ENCODE data around the gene TMEM204. TPM values are rescaled to one million over a fixed set of nuclear protein-coding genes. Genes with fewer than 3 reads are reported as not detected.
A peak's percentile ranks its signal among the peaks of the same experiment; 100 is the strongest.

The TMEM204 gene
- total RNA-seq, 2 experiments from 2014 or later = 21.2 to 23.7 TPM

DNA sequence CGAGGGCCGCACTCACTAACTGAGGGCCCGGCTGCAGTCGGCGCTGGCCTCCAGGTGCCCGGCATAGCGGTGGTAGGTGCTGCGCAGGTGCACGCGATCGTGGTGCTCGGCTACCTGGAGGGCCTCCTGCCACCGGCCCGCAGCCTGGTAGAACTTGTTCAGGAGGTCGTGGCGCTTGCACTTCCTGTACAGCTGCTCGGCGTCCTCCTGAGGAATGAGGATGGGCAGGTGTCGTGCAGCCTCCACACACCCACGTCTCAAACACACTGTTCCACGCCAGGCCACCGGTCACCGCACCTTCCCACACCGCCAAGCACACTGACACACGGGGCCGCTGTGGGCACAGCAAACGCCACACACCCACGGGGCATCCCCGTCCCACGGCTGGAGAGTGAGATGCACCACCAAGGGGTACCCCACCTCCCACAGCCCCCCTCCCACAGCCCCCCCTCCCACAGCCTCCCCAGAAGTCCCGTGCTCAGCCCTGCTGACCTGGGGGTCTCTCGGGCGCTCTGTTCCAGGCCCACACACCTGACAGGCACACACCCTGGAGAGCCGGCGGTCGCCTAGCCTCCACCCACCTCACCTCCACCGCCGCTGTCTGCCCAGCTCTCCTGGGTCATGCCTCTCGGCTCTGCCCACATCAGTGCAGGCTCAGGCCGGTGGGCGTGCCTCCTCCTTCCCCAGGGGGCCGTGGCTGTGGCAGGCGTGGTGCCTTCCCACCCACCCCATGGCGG lies 7.4 kb upstream of the TMEM204 start:
- DNase-seq = no peak
- Mint-ChIP-seq H3K27me3 (no peaks in the 10 kb centered on the region), H3K36me3 (no peaks in the 10 kb centered on the region), H3K4me1 (peaks cover 14% of the 10 kb centered on the region), H3K4me3 (peak overlapping the region; percentile 78), H3K9me3 (no peaks in the 10 kb centered on the region), H3K27ac (peak overlapping the region; percentile 42)

DNA sequence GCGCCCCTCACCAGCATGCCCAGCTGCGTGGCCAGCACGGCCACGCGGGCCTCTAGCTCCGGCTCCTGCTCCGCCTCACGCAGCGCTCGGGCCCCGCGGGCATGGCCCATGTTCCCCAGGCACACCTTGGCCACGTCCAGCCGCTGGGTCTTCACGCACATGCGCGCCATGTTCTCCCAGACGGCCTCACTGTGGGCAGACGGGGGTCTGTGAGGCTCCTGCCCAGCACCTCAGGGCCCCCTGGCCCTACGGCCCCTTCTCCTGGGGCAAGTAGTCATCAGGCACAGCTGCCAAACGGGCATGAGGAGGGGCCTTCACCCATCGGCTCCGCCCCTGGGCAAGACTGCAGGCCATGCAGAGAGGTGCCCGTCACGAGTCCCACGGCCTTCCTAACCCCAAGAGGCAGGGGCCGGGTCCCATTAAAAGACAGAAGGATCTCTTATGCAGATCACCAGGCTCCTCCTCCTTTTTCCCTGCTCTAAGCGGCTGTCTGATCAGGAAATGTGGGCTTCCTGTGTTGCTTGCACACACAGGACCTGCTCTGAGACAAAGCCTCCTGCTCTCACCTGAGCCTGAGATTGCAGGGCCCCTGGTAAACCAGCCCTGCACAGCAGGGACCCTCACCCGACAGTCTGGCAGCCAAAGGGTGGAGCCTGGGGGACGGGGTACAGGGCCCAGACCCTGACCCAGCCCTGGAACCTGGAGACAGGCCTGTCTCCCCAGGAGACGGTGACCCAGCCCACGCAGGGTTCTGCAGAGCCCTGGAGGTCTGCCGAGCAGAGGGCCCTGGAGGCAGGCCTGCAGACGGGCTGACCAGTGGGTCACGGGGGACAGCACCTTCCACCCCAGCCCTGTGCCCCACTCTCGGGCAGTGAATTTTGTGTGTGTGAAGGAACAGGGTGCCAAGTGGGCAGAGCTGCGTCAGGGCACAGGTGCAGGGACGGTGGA lies 6.6 kb upstream of the TMEM204 start:
- no peaks in the 10 kb centered on the region for H3K36me3 Mint-ChIP-seq
- no peak for DNase-seq
- H3K9me3 Mint-ChIP-seq = no peaks in the 10 kb centered on the region
- H3K27ac Mint-ChIP-seq = peak overlapping the region; percentile 25
- H3K4me1 Mint-ChIP-seq = peaks cover 14% of the 10 kb centered on the region
- no peaks in the 10 kb centered on the region for H3K27me3 Mint-ChIP-seq
- peak overlapping the region; percentile 78 for H3K4me3 Mint-ChIP-seq

DNA sequence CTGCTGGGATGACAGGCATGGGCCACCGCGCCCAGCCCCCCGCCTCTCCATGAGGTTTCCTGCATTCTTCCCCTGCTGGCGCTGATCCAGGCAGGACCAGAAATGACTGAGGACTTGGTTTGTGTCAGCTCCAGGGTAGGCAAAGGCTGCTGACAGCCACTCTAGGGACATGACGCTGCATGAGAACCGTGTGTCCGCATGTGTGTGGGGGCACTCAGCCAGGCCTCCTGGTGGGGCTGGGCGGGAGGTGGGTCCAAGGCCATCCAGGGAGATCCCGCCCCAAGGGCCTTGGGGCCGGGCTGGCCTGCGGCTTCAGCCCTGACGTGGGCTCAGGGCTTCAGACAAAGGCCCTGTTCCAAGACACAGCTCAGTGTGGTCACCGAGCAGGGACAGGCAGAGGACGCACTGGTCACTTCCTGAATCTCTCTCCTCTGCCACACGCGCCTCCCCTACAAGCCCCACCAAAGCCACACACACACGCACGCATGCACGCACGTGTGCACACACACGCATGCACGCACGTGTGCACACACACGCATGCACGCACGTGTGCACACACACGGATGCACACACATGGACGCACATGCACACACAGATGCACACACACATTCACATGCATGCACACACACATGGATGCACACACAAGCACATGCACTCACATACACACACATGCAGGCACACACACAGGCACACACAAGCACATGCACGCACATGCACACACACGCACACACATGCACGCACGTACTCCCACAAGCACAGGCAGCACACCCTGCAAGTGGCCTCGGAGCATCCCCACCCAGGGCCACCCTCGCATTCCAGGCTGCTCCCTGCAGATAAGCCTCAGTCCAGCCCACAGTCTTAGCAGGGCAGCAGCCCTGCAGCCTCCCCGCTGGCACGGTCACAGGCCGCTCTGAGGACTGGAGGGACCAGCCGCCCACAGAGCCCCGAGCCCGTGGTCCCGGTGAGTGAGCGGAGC lies 5.3 kb upstream of the TMEM204 start:
- Mint-ChIP-seq H3K27ac (no peak overlapping the region), H3K27me3 (no peaks in the 10 kb centered on the region), H3K36me3 (no peaks in the 10 kb centered on the region), H3K9me3 (no peaks in the 10 kb centered on the region), H3K4me3 (no peak overlapping the region), H3K4me1 (peaks cover 19% of the 10 kb centered on the region)
- no peak for DNase-seq

DNA sequence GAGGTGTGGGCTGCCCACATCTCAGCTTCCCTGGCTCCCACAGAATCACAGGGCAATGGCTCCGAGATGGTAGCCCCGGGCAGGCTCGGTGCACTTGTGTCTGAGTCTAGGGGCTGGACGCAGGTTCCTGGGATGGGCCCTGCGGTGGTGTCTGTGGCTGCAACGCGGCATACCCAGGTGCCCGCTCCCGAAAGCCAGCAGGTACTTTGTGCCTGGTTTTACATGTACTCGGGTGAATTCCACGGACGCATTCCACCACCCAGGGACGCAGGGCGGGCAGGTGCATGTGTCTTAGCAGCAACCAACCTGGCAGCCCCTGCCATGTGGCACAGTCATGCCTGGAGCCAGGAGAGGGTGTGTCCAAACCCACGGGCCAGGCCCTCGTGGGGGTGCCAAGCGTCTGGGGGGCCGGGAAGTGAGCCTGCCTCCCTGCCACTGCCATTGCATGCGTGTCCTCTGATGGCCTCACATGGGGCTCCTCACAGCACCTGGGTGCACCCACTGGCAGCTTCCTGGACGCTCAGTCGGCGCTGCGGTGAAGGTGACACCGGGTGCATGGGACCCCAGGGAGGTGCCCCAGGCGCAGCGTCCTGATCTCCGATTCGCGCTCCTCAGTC lies 4.4 kb upstream of the TMEM204 start:
- Mint-ChIP-seq H3K27ac (no peak overlapping the region), H3K4me1 (peaks cover 19% of the 10 kb centered on the region), H3K9me3 (no peaks in the 10 kb centered on the region), H3K27me3 (no peaks in the 10 kb centered on the region), H3K4me3 (no peak overlapping the region), H3K36me3 (no peaks in the 10 kb centered on the region)
- no peak for DNase-seq

DNA sequence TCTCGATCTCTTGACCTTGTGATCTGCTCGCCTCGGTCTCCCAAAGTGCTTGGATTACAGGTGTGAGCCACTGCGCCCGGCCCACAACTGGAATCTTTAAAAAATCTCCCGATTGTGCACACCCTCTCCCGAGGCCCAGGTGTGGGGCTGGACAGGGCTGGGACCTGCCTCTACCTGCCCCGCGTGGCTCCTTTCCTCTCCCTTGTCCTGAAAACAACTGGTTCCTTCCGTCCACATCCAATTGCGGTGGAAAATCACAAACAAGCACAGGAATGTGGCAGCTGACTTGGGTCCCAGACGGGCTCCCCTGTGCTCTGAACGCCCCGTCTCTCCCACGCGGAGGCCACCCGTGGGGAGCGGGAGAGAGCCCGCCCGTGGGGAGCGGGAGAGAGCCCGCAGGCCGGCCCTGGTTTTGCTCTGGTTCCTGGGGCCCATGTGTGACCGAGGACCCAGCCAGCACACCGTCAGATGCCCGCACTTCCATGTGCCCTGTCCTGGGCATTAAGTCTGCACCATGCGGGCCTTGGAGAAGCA lies 3.0 kb upstream of the TMEM204 start:
- no peak for DNase-seq
- no peak overlapping the region for H3K4me3 Mint-ChIP-seq
- no peaks in the 10 kb centered on the region for H3K27me3 Mint-ChIP-seq
- peaks cover 10% of the 10 kb centered on the region for H3K36me3 Mint-ChIP-seq
- H3K4me1 Mint-ChIP-seq = peaks cover 18% of the 10 kb centered on the region
- H3K9me3 Mint-ChIP-seq = no peaks in the 10 kb centered on the region
- no peak overlapping the region for H3K27ac Mint-ChIP-seq

DNA sequence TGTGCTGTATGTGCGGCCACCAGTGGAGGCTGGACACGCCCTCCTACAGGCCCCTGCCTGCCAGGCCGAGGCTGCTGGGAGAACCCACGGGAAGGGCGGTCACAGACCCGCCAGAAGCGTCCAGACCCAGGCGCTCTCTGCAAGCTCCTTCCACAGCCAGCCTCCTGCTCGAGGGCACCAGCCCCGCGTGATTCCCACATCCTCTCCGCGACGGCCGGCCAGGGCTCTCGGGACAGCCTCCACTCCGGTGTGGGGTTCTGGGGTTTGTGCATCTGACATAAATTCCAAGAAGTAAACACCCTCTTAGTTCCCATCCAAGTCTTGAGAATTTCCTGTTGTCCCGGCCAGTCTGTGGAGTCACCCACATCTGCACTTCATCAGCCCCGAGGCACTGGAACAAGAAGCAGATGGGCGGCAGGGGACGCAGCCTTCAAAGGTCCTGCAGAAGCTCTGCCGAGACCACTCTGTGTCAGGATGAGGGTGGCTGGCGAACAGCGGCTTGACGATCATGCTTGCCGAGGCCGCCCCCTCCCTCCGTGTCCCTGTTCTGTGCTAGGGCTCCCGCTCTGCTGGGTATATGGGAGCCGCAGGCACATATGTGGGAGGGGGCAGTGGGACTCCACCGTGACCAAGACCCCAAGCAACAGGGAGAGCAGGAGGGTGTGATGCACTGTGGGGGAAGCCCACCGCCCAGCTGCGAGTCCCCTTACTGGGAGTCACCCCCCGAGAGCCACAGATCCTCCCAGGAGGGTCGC lies 2.4 kb upstream of the TMEM204 start:
- Mint-ChIP-seq H3K36me3 (peaks cover 16% of the 10 kb centered on the region), H3K9me3 (no peaks in the 10 kb centered on the region), H3K4me1 (peaks cover 13% of the 10 kb centered on the region), H3K27me3 (no peaks in the 10 kb centered on the region), H3K4me3 (no peak overlapping the region), H3K27ac (no peak overlapping the region)
- no peak for DNase-seq

DNA sequence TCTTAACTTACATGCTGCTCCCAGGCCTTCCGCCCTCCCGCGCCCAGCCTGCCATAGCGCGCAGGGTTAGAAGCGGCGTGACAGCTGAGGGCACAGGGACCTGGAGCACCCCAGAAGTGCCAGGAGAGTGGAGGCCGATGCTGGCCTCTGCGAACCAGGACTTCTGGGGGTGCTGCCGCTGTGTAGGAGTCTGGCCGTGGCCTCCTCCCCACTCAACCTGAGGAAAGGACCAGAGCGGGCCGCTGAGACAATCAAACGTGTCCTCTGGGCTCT lies 1.9 kb upstream of the TMEM204 start:
- peaks cover 16% of the 10 kb centered on the region for H3K4me1 Mint-ChIP-seq
- no peaks in the 10 kb centered on the region for H3K9me3 Mint-ChIP-seq
- no peaks in the 10 kb centered on the region for H3K27me3 Mint-ChIP-seq
- peaks cover 21% of the 10 kb centered on the region for H3K36me3 Mint-ChIP-seq
- DNase-seq = no peak
- H3K27ac Mint-ChIP-seq = no peak overlapping the region
- no peak overlapping the region for H3K4me3 Mint-ChIP-seq

DNA sequence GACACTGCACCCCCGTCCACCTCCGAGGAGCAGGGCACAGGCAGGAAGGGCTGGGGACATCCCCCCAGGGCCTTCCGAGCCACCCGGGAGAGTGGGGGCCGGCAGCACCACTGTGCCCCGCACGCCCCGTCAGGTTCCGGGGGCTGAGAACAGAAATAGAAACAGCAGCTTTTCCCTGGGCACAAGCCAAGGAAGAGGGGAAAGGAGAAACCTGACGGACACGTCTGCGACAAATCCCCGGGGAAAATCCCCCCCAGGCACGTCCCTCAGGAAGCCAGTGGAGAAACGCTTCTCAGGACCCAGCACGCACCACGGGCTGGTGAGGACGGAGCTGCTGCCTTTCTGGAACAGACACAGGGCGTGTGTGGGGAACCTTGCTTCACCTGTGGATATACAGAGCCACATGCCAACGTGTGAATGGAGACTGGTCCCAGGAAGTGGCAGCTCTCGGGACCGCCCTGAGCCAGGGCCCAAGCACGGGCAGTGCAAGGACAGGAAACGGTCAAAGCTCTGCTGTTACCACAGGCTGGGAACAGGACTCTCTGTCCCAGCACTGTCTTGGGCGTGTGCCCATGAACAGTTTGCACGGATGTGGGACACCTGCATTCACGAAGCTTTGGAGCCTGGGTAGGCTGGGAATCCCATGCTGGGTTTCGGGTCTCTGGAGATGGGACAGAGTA lies 1.2 kb upstream of the TMEM204 start:
- Mint-ChIP-seq H3K27me3 (no peaks in the 10 kb centered on the region), H3K27ac (no peak overlapping the region), H3K36me3 (peaks cover 27% of the 10 kb centered on the region), H3K4me3 (peak overlapping the region; percentile 97), H3K9me3 (no peaks in the 10 kb centered on the region), H3K4me1 (peaks cover 20% of the 10 kb centered on the region)
- no peak for DNase-seq

DNA sequence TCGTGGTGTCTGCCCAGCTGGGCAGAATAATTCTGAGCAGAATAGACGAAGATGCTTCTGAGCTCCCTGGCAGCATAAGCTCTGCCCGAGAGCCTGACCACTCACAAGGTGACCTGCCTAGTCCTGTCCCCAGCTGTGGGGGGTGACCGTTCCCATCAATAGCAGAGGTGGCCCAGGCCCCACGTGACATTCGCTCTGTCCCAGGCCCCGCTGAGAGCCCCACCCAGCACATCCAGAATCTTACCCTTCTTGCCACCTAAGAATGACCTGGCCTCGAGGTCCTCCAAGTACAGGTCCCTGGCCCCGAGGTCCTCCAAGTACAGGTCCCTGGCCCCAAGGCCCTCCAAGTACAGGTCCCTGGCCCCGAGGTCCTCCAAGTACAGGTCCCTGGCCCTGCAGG lies 695 bp upstream of the TMEM204 start:
- Mint-ChIP-seq H3K4me1 (peaks cover 21% of the 10 kb centered on the region), H3K27ac (peak overlapping the region; percentile 94), H3K4me3 (peak overlapping the region; percentile 97), H3K36me3 (peaks cover 32% of the 10 kb centered on the region), H3K9me3 (no peaks in the 10 kb centered on the region), H3K27me3 (no peaks in the 10 kb centered on the region)
- no peak for DNase-seq

DNA sequence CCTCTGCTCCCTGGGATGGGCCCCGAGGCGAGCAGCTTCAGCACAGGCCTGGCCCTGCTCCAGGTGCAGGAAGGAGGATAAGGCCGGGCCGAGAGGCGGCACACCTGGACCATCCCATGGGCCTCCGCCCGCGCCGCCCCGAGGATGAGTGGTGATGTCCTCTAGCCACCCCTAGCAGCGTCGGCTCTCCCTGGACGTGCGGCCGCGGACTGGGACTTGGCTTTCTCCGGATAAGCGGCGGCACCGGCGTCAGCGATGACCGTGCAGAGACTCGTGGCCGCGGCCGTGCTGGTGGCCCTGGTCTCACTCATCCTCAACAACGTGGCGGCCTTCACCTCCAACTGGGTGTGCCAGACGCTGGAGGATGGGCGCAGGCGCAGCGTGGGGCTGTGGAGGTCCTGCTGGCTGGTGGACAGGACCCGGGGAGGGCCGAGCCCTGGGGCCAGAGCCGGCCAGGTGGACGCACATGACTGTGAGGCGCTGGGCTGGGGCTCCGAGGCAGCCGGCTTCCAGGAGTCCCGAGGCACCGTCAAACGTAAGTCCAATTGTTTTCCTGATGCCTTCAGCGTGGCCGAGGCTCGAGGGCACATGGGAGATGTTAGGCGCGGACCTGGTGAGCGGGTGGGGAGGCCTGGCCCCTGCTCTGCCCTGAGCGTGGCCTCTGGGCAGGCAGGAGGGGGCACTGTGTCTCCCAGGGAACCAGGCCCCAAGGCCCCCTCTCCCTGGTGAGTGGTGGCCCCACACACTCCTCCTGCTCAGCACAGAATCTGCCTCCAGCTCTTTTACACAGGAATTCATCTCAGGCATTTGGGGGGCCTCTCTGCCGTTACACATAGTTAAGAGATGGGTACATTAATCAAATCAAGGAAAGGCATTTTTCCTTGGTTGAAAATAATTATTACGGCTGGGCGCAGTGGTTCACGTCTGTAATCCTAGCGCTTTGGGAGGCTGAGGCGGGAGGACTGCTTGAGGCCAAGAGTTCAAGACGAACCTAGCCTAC lies 855 bp downstream of the TMEM204 start:
- H3K27me3 Mint-ChIP-seq = no peaks in the 10 kb centered on the region
- peak; percentile 44 for DNase-seq
- H3K4me3 Mint-ChIP-seq = peak overlapping the region; percentile 97
- H3K4me1 Mint-ChIP-seq = peaks cover 28% of the 10 kb centered on the region
- H3K9me3 Mint-ChIP-seq = no peaks in the 10 kb centered on the region
- peaks cover 41% of the 10 kb centered on the region for H3K36me3 Mint-ChIP-seq
- peak overlapping the region; percentile 94 for H3K27ac Mint-ChIP-seq

DNA sequence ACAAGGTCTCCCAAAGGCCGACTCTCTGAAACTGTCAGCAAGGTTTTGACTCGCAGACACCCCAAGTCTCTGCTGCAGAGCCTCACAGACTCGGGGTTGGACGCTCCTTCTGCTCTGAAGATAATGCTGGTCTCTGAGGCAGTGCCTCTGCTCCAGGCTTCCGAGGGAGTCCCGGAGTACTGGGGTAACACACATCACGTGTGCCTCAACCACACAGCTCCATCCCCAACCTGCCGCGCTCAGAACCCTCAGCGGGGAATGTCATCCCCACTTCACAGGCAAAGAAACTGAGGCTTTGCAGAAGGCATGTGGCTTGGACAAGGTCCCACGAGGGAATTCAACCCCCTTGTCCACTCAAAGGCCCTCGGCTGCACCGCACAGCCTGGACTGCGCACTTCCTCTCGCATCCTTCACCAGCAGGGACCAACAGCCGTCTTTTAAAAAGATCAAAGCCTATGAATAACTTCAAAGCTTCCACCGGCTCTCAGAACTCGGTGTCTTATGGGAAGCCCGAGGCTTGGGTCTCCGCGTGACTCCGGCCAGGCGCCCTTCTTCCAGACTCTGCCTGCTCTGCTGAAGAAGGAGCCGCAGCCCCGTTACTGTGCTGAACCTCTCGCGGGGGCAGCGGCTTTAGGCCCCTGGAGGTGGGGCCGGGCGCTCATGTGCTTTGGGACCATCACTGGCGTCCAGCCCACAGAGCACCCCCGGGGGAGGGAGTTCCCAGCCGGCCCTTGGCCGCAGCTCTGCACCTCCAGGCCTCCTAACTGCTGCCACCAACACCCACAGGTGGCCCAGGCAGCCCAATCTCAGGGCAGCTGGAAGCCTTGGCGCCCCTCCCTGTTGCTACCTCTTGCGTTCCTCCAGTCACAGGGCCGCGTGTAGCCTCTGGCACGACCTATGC lies 2.2 kb downstream of the TMEM204 start:
- Mint-ChIP-seq H3K27ac (peak overlapping the region; percentile 94), H3K4me3 (peak overlapping the region; percentile 97), H3K9me3 (no peaks in the 10 kb centered on the region), H3K4me1 (peaks cover 36% of the 10 kb centered on the region), H3K36me3 (peaks cover 42% of the 10 kb centered on the region), H3K27me3 (no peaks in the 10 kb centered on the region)
- DNase-seq = peak; percentile 65

DNA sequence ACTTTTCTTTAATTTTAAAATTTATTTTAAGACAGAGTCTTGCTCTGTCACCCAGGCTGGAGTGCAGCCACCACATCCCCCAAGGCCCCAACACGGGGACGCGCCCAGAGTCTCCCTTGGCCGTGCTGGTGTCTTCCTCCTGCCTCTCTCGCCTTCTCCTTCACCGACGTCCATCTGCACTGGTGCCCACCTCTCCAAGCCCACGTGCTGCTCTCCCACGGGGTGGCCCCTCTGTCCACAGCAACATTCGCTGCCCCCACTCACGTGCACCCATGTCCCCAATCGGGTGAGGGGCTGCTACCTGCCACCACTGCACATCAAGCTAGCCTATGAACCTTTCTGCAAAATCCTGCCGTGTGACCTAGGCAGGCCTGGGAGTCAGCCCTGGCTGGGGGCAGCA lies 3.1 kb downstream of the TMEM204 start:
- Mint-ChIP-seq H3K27ac (peak overlapping the region; percentile 94), H3K36me3 (peaks cover 42% of the 10 kb centered on the region), H3K4me3 (peak overlapping the region; percentile 97), H3K27me3 (no peaks in the 10 kb centered on the region), H3K4me1 (peaks cover 40% of the 10 kb centered on the region), H3K9me3 (no peaks in the 10 kb centered on the region)
- no peak for DNase-seq

Data from activated naive CD8-positive, alpha-beta T cell treated with anti-CD3 and anti-CD28 coated beads for 36 hours (primary cell).